Left forelimb (tissue), 1 donor: ENCODE data around the gene DNASE1L1.

Experiments used
- DNase-seq: peaks from one replicate; pipeline ENCODE4 v3.0.0-alpha.2; 2018; ENCODE audit warnings: low spot score

Gene DNASE1L1

DNA sequence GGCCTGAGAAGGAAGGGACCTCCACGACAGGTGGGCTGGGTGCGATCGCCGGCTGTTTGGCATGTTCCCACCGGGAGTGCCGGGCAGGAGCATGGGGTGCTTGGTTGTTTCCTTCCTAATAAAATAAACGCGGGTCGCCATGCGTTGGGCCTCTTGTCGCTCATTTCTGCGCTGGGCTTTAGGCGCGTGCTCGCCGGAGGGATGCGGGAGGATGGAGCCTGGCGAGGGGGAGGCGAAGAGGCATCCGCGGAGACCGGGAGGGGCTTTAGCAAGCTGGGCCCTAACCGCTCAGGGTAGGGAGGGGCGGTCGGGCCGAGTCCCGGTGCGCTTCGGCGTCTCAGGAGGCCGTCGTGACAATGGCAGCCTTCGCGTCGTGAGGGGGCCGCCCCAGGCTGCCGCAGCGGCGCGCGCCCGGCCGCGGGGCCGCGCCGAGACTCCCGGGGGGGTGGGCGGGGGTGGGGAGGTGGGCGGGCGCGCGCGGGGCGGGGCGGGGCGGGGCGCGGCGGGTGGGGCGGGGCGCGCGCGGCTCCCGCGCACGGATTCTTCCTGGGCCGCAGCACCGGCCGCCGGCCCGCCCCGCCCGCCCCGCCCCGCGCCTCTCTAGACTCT is 27.4 kb upstream of the DNASE1L1 start:
- no peak for DNase-seq

DNA sequence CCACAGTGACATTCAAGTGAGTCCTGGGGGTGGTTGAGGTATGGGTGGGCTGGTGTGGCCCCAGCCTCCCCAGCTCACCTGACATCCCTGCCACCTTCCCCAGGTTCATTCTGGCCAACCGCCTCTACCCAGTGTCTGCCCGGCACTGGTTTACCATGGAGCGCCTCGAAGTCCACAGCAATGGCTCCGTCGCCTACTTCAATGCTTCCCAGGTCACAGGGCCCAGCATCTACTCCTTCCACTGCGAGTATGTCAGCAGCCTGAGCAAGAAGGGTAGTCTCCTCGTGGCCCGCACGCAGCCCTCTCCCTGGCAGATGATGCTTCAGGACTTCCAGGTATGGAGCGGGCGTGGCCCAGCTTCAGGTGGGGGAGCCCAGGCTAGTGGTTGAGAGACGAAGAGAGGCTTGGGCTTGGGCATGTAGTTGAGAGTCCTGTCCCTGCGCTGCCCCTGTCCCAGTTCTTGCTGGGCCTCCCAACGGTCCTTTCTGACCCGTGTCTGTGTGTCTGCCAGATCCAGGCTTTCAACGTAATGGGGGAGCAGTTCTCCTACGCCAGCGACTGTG is 26.2 kb upstream of the DNASE1L1 start:
- DNase-seq, result no peak

DNA sequence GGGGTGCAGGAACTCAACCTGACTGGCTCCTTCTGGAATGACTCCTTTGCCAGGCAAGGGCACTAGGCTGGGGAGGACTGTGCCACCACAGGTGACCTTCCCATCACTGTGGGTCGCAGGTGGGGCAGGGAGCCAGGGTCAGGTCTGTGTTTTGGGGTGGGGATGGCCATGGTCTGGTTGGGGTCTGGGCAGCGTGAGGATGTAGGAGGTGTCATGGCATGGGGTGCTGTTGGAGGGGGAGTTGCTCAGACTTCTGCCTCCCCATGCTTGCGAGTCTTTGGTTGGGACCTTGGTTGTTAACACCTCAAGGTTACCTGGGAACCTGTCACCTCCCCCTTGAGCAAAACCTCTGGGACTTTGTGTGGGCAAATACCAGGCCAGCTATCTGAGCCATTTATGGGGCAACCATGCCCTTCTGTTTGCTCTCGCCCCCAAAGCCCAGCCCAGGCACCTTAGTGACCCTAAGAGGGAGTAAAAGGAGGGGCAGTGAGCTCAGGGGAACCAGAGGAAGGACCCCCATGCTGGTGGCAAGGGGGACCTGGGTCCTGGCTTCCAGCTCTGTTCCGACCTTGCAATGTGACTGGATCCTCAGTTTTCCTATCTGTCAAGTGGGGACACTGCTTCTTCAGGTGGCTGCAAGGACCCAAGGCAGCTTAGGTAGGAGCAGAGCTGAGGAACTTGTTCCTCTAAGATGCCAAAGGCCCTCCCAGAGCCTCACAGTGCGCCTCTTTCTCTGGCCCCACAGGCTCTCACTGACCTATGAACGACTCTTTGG is 25.5 kb upstream of the DNASE1L1 start:
- DNase-seq, result no peak

DNA sequence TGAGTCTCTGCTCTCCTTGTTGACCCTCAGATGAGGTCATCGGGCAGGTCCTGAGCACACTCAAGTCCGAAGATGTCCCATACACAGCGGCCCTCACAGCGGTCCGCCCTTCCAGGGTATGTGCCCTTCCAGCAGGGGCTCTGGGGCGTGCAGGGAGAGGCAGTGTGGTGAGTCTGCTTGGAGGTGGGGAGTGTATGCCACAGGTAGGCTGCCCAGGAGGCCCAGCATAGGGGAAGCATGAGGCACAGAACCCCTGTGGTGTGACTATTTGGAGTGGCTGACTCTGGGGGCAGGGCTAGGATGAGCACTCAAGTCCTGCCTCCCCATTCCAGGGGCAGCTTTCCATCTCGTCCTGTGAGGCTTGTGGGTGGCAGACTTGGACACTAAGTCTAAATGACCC is 24.6 kb upstream of the DNASE1L1 start:
- no peak for DNase-seq

GRCh38 chrX:154432210-154432609 is 23.2 kb upstream of the DNASE1L1 start:
- DNase-seq, result no peak

GRCh38 chrX:154431341-154431740 is 22.3 kb upstream of the DNASE1L1 start:
- DNase-seq, result no peak

- no peak for DNase-seq
These were observed 21.9 kb upstream of the DNASE1L1 start for GRCh38 chrX:154430916-154431315.

DNA sequence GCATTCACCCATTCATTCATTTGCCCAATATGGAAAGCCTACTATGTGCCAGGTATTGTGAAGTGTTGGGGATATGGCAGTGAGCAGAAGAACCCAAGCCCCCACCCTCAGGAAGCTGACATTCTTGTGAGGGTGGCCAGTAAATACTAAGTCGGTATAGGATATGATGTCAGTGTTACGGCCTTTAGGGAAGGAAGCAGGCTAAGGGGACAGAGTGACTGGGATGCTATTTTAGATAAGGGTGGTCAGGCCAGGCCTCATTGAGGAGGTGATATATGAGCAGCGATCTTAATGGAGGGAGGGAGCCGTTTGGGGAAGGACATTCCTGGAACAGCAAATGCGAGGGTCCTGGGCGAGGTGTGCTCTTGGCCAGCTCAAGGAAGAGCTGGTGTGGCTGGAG is 21.4 kb upstream of the DNASE1L1 start:
- DNase-seq, result no peak

- no peak for DNase-seq
These were observed 20.7 kb upstream of the DNASE1L1 start for GRCh38 chrX:154429711-154430110.

DNA sequence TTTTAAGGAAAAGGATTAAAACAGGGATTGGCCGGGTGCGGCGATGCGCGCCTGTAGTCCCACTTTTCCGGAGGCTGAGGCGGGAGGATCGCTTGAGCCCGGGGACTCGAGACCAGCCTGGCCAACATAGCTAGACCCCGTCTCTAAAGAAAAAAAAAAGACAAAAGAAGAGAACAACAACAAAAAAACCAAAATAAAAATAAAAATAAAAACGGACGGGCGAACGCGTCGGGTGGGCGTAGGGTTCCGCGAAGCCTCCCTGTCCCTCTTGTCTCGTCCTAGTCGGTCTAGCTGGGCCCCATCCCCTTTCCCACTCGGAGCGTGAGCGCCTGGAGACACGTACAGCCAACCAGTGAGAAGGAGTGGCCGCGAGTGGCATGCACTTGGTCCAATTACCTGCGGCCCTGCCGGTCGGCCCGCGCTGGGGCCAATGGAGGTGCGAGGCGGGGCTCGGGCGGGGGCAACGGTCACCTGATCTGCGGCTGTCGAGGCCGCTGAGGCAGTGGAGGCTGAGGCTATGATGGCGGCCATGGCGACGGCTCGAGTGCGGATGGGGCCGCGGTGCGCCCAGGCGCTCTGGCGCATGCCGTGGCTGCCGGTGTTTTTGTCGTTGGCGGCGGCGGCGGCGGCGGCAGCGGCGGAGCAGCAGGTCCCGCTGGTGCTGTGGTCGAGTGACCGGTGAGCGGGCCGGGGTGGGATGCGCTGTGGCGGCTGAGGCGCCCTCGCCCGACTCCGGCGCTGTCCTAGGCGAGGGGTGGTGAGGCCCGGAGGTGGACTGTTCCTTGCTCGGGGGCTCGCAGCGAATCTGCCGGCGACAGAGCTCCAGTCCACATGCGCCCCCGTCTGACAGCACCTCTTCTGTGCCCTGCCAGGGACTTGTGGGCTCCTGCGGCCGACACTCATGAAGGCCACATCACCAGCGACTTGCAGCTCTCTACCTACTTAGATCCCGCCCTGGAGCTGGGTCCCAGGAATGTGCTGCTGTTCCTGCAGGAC is 19.4 kb upstream of the DNASE1L1 start, which contains the start of gene ATP6AP1:
Gene ATP6AP1, plus strand, starts transcription at position 502 of the 996 bp plus-strand sequence. Its CDS starts 16 bp downstream, at position 518.
- DNase-seq, result peak; percentile 92

- DNase-seq, result peak; percentile 9
These were observed 18.1 kb upstream of the DNASE1L1 start for GRCh38 chrX:154426916-154427770.

GRCh38 chrX:154420402-154420756 is 11.3 kb upstream of the DNASE1L1 start:
- DNase-seq, result no peak

DNA sequence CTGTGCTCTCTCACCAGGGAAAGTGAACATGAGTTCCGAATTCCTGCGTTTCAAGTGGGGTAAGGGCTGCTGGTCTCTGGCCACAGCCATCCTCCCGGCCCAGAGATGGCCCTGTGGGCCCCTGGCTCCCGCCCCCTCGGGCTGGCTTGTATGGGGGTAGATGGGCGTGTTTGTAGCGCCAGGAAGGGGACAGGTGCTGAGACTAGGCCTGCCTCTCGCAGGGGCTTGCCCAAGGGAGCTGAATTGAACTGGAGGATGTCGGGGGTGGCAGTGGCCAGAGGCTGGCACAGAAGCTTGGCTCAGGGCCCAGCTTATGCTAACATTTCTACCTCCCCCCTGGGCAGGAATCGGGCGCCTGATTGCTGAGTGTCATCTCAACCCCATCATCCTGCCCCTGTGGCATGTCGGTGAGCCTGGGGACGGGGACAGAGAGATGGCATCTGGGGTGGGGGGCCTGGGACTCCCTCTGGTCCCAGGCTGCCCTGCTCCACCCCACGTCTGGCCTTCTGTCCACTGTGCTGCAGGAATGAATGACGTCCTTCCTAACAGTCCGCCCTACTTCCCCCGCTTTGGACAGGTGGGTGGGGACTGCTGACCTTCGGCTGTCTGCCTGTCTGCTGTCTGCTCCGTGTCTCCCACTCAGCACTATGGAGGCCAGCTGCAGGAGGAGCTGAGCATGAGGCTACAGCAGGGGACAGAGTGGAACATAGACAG is 10.8 kb upstream of the DNASE1L1 start:
- no peak for DNase-seq

DNA sequence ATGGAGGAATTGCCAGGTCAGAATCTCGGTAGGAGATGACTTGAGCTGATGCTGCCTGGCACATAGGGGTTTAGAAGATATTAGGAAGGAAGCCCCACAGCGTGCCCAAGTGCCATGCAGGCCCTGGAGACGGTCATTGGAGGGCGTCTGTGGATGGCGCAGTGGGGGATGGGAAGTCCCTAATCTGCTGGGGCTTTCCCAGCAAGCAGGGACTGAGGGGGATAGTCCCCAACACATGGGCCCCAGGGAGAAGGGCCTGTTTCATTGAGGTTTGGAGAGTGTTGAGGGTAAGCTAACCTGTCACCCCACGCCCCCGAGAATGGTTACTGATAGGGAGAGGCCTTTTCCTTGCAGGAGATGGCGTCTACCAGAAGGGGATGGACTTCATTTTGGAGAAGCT is 10.1 kb upstream of the DNASE1L1 start:
- DNase-seq, result no peak

- DNase-seq, result no peak
These were observed 8.1 kb upstream of the DNASE1L1 start for GRCh38 chrX:154417157-154417556.

DNA sequence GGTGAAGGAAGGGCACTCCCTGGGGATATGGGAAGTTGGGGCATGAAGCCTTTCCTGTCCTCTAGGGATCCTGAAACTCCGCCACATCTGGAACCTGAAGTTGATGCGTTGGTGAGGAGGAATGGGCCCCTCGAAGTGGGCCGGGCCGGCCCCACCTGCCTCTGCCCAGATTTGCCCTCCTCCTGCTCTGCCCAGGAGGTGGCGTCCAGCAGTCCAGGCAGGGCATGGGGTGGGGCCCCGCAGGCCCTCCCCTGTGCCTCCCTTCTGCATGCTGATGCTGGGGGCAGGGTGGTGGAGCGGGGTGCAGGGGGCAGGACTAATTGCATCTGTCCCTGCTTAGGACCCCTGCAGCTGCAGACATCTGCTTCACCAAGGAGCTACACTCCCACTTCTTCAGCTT is 4.1 kb upstream of the DNASE1L1 start:
- DNase-seq, result no peak

DNA sequence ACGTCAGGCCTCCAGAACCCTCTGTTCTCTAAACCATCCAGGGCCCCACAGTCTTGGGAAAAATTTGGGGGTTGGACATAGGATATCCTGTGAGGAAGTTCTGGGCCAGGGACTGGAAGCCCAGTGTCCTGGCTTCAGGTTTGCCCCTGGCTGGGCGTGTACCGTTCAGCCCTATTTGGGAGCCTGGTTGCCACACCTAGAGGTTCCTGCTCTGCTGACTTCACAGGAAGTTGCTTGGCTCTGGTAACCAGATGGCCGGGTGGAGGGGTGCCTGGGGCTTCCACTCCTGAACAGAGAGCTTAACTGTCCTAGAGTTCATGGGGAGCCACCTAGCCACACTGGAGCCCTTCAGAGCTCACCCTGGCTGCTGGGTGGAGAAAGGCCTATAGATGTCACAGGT is 3.4 kb upstream of the DNASE1L1 start:
- DNase-seq, result no peak

GRCh38 chrX:154411981-154412340 is 2.9 kb upstream of the DNASE1L1 start:
- no peak for DNase-seq

- DNase-seq, result no peak
These were observed 314 bp downstream of the DNASE1L1 start for GRCh38 chrX:154408659-154409221.

DNA sequence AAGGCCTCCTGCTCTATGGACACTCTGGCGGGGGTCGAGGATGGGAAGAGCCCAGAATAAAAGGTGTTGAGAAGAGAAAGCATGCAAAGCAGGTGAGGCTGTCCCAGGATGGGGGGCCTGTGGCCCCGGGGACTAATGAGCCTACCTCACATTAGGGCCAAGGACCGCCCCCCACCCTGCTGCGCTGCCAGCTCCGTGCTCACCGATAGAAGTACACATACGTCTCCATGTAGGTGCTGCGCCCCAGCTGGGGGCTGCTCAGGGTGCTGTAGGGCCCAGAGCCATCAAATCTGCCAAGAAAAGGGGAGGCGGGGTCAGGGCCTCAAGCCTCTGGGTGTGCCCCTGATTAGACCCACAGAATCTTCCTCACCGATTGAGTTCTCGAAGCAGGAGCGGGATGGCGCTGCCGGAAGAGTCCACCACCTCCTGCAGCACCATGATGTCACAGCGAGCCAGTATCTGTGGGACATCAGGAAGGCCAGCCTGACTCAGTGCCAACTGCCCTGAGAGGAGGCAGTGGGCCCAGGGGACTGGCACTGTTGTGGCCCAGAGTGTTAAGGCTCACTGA is 4.3 kb downstream of the DNASE1L1 start:
- no peak for DNase-seq
